HG03280 (cell line): ENCODE data around the gene SAP130.
"Not testable (repeated sequence)": the region's sequence is repeated elsewhere in the genome, so short reads cannot be mapped to it uniquely, and the experiment has no call there.

Experiments used
- ATAC-seq: cut with Tn5 transposase; IDR thresholded peaks from one replicate; pipeline ENCODE4 v1.9.1; 2021; ENCODE audit warnings: mild to moderate bottlenecking, moderate library complexity; ENCODE audit not compliant: unreplicated experiment

The SAP130 gene

DNA sequence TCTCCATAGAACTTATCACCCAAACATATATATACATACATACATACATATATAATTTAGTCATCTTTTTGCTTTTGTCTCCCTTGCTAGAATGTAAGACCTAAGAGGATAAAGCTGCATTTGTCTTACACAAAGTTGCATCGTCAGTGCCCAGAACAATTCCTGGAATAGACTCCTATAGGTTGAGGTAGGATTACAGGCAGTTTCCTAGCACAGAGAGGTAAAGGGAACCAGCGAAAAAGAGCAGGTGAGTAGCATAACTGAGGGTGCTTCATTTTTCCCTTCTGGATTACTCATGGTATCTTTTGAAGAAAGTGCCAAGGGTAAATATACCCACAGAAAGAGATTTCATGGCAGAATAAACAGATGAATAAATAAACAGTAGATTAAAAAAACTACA lies 74.0 kb downstream of the SAP130 start:
- no peak for ATAC-seq

DNA sequence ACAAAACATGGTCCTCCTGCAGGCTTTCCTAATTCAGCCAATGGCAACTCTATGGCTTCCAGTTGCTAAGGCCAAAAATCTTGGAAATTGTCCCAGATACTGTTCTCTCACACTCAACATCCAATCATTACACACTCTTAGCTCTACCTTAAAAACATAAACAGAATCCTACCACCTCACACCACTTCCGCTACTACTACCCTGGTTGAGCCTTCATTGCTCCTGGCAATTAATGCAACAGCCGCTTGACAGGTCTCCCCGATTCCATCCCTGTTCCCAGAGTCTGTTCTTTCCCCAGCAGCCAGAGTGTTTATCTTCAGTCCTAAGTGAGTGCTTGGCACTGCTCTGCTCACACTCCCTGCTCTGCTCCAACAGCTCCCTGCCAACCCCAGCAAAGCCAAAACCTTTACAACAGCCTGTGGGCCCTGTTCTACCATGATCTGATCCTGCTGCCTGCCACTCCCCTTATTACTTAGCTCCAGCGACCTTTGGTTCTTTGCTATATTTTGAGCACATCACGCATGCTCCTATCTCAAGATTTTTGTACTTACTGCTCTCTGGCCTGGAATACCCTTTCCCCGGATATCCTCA lies 74.6 kb downstream of the SAP130 start:
- ATAC-seq = no peak

- no peak for ATAC-seq
These were observed 76.8 kb downstream of the SAP130 start for GRCh38 chr2:127951026-127951425.

DNA sequence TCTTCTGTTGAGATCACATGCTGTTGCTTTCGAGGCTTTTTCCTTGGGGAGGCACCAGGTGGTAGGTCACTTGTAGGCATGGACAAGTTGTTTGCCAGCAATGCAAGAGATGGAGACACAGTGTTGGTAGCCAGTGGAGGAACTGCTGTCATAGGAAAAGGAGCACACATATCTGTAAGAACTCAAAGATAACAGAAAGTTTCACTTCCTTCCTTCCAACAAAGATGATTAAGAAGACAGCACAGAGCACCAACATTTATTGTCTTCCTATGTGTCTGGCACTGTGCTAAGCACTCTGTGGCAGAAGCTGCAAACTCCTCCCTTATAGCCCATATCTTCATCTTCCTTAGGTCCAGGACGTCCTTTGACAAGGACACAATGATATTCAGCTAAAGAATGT lies 77.6 kb downstream of the SAP130 start:
- no peak for ATAC-seq

GRCh38 chr2:127945281-127945680 lies 82.6 kb downstream of the SAP130 start:
- ATAC-seq = no peak

- no peak for ATAC-seq
These were observed 84.7 kb downstream of the SAP130 start for GRCh38 chr2:127943186-127943585.

- no peak for ATAC-seq
These were observed 85.9 kb downstream of the SAP130 start for GRCh38 chr2:127942002-127942401.

- ATAC-seq = no peak
These were observed 86.4 kb downstream of the SAP130 start for GRCh38 chr2:127941461-127941860.

DNA sequence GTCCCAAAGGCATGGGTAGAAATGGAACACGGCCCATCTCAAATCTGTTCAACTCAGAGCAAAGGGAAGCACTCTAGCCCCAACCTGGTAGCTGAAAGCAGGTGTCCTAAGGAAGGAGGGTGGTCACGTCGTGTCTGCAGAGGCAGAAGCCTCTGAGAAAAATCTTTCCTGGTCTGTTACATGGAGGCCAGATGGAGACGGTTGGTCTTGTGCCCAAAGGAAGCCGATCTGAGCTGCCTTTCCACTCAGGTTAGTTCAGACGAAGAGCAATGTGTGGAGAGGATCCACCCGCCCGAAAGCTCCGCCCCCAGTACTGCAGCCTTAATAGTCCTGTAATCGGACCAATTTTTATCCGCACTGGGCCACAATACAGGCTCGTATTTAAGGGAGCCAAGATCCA lies 87.2 kb downstream of the SAP130 start:
- no peak for ATAC-seq

DNA sequence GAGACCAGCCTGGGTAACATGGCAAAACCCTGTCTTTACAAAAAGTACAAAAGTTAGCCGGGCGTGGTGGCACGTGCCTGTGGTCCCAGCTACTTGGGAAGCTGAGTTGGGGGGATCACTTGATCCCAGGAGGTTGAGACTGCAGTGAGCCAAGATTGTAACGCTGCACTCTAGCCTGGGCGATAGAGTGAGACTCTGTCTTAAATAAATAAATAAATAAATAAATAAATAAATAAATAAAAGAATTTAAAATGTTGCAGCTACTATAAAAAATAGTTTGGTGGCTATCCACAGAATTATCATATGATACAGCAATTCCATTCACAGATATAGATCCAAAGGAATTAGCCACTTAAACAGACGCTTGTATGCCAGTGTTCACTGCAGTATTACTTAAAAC lies 92.5 kb downstream of the SAP130 start:
- no peak for ATAC-seq

- no peak for ATAC-seq
These were observed 95.5 kb downstream of the SAP130 start for GRCh38 chr2:127932199-127932876.

DNA sequence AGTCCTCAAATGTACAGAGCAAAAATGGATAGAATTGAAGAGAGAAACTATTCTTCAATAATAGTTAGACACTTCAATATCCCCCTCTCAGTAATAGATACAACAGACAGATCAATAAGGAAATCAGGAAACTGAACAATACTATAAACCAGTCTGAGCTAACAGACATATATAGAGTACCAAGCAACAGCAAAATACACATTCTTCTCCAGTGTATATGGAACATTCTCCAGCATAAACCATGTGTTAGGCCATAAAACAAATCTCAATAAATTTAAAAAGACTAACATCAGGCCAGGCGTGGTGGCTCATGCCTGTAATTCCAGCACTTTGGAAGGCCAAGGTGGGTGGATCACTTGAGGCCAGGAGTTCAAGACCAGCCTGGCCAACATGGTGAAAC lies 98.4 kb downstream of the SAP130 start:
- ATAC-seq = no peak

- ATAC-seq = no peak
These were observed 100.5 kb downstream of the SAP130 start for GRCh38 chr2:127927384-127927783.

DNA sequence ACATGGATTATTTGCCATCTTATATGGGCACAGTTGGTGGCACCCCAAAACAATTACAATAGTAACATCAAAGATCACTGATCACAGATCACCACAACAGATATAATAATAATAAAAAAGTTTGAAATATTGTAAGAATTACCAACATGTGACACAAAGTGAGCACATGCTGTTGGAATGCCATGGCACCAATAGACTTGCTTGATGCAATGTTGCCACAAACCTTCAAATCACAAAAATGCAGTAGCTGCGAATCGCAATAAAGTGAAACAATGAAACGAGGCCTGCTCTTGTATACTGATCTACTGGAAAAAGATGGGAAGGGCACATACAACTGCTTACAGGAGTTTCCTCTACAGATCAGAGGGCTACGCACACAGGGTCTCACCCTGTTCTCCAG lies 109.9 kb downstream of the SAP130 start:
- ATAC-seq = no peak

DNA sequence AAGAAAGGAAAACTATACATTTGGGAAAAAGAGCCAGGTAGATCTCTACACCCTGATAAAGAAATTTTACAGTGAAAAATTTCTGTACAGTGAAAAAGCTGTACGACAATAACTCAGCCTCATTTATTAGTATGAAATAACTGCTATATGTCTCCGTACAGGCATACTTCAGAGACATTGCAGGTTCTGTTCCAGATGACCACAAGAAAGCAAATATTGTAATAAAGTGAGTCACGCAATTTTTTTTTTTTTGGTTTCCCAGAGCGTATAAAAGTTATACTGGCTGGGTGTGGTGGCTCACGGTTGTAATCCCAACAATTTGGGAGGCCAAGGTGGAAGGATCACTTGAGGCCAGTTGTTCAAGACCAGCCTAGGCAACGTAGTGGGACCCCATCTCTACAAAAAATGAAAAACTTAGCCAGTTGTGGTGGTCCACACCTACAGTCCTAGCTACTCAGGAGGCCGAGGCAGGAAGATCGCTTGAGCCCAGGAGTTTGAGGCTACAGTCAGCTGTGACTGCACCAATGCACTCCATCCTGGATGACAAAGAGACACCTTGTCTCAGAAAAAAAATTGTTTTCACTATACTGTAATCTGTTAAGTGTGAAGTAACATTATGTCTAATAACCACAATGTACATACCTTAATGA lies 113.9 kb downstream of the SAP130 start:
- no peak for ATAC-seq

- ATAC-seq = no peak
These were observed 116.1 kb downstream of the SAP130 start for GRCh38 chr2:127911737-127912136.

DNA sequence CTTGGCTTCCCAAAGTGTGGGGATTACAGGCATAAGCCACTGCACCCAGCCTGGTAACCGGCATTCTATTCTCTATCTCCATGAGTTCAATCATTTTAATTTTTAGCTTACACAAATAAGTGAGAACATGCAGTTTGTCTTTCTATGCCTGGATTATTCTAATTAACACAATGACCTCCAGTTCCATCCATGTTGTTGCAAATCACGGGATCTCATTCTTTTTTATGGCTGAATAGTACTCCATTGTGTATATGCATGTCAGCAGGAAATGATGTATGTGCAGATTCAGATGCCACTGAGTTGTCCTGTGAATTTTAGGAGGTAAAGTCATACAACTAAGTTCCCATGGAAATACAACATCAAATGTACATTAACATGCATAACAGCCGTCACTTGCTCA lies 117.4 kb downstream of the SAP130 start:
- no peak for ATAC-seq

DNA sequence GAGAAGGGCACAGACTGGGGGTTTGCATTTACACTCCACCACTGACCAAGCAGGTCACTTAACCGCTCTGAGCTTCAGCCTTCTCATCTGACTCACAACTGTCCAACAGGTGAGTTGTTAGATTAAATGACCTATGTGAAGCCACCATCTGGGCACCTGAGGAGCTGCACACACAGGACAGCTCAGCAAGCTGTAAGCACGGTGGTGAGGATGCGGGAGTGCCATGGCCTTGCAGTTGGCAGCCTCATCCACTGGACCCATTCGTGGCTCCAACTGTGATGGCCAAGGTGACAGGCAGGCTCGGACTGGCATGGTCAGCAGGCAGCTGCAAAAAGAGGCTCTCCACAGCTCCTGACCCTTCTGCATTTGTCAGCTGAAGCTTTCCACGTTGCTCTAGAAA lies 118.8 kb downstream of the SAP130 start:
- no peak for ATAC-seq

DNA sequence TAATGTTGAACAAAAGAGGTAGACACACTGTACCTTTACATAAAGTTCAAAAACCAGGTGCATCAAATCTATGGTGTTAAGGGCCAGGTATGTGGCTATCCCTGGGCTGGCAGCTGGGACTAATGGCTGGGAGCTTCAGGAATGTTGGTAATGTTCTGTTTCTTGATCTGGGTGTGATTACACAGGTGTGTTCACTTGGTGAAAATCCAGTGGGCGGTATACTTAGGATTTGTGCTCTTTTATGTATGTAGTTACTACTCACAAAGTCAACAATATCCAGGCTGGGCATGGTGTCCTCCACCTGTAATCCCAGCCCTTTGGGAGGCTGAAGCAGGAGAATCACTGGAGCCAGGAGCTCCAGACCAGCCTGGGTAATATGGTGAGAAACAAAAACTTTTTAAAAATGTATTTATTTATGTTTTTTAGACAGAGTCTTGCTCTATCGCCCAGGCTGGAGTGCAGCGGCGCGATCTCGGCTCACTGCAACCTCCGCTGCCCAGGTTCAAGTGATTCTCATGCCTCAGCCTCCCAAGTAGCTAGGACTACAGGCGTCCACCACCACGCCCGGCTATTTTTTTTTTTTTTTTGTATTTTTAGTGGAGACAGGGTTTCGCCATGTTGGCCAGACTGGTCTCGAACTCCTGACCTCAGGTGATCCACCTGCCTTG lies 120.0 kb downstream of the SAP130 start:
- ATAC-seq = not testable (repeated sequence)

DNA sequence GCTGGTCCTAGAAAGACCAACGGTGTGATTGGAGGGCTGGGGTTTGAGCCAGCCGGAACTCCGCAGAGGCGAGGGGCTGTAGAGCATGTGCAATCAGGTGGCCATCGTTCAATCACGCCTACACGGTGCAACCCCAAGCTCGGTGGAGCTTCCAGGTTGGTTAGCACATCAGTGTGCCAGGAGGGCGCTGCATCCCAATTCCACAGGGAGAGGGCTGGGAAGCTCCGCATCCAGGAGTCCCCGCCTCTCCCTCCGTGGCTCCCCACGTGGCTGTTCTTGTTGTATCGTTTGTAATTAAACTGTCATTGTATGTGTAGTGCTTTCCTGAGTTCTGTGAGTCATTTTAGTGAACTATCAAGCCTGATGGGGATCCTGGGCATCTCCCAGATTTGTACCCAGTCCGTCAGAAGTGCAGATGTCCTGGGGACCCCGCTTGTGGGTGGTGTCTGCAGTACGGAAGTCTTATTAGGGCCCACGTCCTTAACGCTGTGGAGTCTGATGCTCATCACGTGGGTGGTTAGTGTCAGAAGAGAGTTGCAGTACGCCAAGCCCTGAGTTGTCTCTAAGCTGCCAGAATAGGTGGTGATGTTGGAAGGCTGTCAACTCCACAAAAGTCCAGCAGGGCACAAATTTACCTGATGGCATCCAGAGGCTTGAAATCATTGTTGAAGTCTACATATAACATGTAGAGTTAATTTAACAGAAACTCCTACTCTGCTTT lies 121.5 kb downstream of the SAP130 start:
- no peak for ATAC-seq

GRCh38 chr2:127901339-127902056 lies 126.4 kb downstream of the SAP130 start:
- no peak for ATAC-seq
